Kidney epithelial cell (primary cell): ENCODE results near the gene IBA57. TPM values are rescaled to one million over a fixed set of nuclear protein-coding genes. Genes with fewer than 3 reads are reported as not detected.

Experiments
- DNase-seq: peaks from one replicate; pipeline ENCODE4 v3.0.0-alpha.2; 2010; ENCODE audit warnings: low read depth
- H3K27me3 ChIP-seq: 2 replicates; pipeline ENCODE4 v1.6.0; 2011; ENCODE audit warnings: low read length; ENCODE audit not compliant: control insufficient read depth, insufficient read depth
- H3K36me3 ChIP-seq: 2 replicates; pipeline ENCODE4 v1.5.1; 2011; ENCODE audit warnings: low read length; ENCODE audit not compliant: control insufficient read depth, insufficient read depth
- H3K4me3 ChIP-seq: 2 replicates; pipeline ENCODE4 v1.5.1; 2011; ENCODE audit warnings: low read depth, mild to moderate bottlenecking, control low read depth, low read length
- total RNA-seq: library from RNA; depleted of rRNA; stranded (reverse); fragments of >200 nt; gene quantifications from 2 replicates; pipeline ENCODE4 v1.2.3, GENCODE V29; 2015
- TF ChIP-seq, protein P1 (sequence below): IDR thresholded peaks from 2 replicates; pipeline ENCODE4 v1.5.1; 2011; ENCODE audit warnings: mild to moderate bottlenecking, moderate library complexity, low read length, control low read depth, inconsistent platforms; ENCODE audit not compliant: insufficient read depth, poor library complexity, severe bottlenecking

IBA57 gene
- total RNA-seq, 1 donor from 2014 or later, result 7.1 TPM

DNA sequence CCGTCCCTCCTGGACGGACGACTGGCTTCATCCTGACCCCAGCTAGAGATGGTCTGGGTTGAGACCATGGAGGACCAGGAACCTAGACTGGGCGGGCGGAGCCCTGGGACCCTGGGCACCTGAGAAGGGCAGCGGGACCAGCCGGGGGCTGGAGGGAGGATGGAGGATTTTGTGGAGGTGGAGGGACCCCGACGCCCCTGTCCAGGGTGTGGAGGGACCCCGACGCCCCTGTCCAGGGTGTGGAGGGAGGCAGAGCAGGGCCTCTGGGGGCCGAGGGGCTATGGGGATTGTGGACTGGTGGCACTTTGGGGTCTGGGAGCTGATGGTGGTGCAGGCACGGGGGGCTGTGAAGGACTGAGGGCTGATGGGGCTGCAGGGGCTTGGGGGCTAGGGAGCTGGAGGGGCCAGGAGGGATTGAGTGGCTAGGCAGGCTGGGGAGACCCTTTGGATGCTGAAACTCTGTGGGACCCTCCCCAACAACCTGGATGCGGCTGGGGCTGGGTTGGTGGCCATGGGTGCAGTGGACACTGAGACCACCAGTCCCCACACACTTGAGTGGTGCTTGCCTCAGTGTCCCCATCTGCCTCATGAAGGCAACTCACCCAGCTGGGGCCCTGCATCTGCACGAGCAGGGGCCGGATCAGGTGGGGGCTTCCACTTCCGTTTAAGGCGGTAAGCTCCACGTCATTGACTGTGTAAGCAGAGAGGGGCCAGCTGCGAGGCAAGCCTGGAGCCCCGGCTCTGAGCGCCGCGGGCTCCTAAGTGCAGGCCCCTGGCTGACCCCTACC lies 8.5 kb upstream of the IBA57 start:
- Histone ChIP-seq H3K4me3 (no peak overlapping the region), H3K27me3 (peaks cover 39% of the 10 kb centered on the region), H3K36me3 (no peaks in the 10 kb centered on the region)
- no peak for DNase-seq
- TF ChIP-seq, protein P1, sequence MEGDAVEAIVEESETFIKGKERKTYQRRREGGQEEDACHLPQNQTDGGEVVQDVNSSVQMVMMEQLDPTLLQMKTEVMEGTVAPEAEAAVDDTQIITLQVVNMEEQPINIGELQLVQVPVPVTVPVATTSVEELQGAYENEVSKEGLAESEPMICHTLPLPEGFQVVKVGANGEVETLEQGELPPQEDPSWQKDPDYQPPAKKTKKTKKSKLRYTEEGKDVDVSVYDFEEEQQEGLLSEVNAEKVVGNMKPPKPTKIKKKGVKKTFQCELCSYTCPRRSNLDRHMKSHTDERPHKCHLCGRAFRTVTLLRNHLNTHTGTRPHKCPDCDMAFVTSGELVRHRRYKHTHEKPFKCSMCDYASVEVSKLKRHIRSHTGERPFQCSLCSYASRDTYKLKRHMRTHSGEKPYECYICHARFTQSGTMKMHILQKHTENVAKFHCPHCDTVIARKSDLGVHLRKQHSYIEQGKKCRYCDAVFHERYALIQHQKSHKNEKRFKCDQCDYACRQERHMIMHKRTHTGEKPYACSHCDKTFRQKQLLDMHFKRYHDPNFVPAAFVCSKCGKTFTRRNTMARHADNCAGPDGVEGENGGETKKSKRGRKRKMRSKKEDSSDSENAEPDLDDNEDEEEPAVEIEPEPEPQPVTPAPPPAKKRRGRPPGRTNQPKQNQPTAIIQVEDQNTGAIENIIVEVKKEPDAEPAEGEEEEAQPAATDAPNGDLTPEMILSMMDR, result no peak

DNA sequence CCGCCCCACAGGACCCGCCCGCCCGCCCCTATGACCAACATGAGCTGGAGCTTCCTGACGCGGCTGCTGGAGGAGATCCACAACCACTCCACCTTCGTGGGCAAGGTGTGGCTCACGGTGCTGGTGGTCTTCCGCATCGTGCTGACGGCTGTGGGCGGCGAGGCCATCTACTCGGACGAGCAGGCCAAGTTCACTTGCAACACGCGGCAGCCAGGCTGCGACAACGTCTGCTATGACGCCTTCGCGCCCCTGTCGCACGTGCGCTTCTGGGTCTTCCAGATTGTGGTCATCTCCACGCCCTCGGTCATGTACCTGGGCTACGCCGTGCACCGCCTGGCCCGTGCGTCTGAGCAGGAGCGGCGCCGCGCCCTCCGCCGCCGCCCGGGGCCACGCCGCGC lies 7.9 kb upstream of the IBA57 start:
- no peak for DNase-seq
- Histone ChIP-seq H3K4me3 (no peak overlapping the region), H3K36me3 (no peaks in the 10 kb centered on the region), H3K27me3 (peaks cover 39% of the 10 kb centered on the region)
- TF ChIP-seq, protein P1, result no peak

DNA sequence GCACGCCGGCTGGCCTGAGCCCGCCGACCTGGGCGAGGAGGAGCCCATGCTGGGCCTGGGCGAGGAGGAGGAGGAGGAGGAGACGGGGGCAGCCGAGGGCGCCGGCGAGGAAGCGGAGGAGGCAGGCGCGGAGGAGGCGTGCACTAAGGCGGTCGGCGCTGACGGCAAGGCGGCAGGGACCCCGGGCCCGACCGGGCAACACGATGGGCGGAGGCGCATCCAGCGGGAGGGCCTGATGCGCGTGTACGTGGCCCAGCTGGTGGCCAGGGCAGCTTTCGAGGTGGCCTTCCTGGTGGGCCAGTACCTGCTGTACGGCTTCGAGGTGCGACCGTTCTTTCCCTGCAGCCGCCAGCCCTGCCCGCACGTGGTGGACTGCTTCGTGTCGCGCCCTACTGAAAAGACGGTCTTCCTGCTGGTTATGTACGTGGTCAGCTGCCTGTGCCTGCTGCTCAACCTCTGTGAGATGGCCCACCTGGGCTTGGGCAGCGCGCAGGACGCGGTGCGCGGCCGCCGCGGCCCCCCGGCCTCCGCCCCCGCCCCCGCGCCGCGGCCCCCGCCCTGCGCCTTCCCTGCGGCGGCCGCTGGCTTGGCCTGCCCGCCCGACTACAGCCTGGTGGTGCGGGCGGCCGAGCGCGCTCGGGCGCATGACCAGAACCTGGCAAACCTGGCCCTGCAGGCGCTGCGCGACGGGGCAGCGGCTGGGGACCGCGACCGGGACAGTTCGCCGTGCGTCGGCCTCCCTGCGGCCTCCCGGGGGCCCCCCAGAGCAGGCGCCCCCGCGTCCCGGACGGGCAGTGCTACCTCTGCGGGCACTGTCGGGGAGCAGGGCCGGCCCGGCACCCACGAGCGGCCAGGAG lies 7.2 kb upstream of the IBA57 start:
- no peak for DNase-seq
- TF ChIP-seq, protein P1, result no peak

DNA sequence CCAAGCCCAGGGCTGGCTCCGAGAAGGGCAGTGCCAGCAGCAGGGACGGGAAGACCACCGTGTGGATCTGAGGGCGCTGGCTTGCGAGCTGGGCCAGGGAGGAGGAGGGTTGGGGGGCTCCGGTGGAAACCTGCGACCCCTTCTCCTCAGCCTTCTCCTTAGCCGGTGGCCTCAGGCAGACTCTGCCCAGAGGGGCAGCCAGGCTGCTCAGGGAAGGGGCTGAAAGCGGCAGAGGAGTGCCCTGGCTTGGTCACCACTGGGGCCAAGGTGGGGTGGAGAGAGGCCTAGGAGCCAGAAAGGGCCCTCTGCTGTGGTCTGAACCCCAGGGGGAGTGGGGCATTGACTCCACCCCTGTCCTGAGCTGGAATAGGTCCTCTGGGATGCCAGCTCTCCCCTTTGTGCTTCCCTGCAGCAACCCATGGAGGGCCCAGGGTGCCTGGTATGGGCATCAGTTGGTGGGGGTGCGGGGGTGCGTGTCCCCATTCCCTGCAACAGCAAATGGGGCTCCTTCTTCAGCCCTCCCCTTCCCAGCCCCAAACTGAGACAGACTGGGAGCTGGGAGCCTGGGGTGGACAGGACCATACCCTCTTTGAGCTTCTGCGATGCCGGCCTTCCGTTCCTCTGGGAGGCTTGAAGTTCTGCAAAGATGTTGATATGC lies 6.5 kb upstream of the IBA57 start:
- H3K36me3 ChIP-seq, result no peaks in the 10 kb centered on the region
- TF ChIP-seq, protein P1, result no peak
- H3K4me3 ChIP-seq, result no peak overlapping the region
- H3K27me3 ChIP-seq, result peaks cover 39% of the 10 kb centered on the region
- DNase-seq, result no peak

More for the DNA sequence above, 7.2 kb upstream of the IBA57 start:
- Histone ChIP-seq H3K36me3 (no peaks in the 10 kb centered on the region), H3K4me3 (no peak overlapping the region), H3K27me3 (peaks cover 39% of the 10 kb centered on the region)

DNA sequence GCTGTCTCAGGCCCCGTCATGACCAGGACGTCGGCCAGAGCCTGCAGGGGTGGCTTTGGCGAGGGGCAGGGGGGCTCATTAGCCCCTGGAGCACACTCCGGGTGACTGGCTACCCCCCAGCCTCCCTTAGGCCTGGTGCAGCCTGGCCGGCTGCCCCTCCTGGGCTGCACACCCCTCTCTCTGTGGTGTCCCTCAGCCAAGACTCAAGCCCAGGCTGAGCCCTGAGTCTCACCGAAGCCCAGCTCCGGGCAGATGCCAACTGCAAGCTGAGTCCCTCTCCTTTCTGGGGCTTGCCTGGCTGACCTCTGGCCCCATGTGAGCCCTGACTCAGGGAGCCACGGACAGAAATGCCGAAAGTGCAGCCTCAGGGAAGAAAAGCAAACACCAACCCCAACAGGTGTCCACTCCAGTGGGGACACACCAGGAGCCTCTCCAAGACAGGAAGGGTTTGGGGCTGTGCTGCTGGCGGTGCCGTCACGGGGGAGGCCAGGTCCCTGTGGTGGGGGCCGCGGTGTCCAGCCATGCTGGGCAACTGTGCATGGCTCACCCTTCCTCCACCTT lies 5.3 kb upstream of the IBA57 start:
- no peak for DNase-seq
- Histone ChIP-seq H3K27me3 (peaks cover 39% of the 10 kb centered on the region), H3K4me3 (no peak overlapping the region), H3K36me3 (no peaks in the 10 kb centered on the region)
- TF ChIP-seq, protein P1, result no peak
